HepG2 (cell line): ENCODE measurements around the gene MT1A. TPM values are rescaled to one million over a fixed set of nuclear protein-coding genes. Genes with fewer than 3 reads are reported as not detected.

Source experiments
- AHR ChIP-seq: IDR thresholded peaks from 2 replicates; pipeline ENCODE4 v1.6.1; 2018; ENCODE audit warnings: missing genetic modification reagents, missing compliant biosample characterization
- ARID4A ChIP-seq: sonication (generic); formaldehyde crosslinking; IDR thresholded peaks from 2 replicates; pipeline ENCODE4 v1.5.0; 2020; ENCODE audit warnings: mild to moderate bottlenecking, missing genetic modification reagents, borderline replicate concordance
- ATF7 ChIP-seq, 2 experiments: fragments of 450-650 bp in 1 of 2; sonication (generic) in 1 of 2; formaldehyde crosslinking in 1 of 2; IDR thresholded peaks; 2 replicates each; pipeline versions ENCODE4 v1.4.0 to v1.6.1; 2016 to 2020; ENCODE audit warnings: antibody characterized with exemption in 1 of 2, mild to moderate bottlenecking in 1 of 2, missing genetic modification reagents in 1 of 2
- CENPT ChIP-seq: sonication (generic); formaldehyde crosslinking; IDR thresholded peaks from 2 replicates; pipeline ENCODE4 v1.8.0; 2022; ENCODE audit warnings: low read depth, mild to moderate bottlenecking, moderate library complexity, missing genetic modification reagents
- DNMT3B ChIP-seq: conservative IDR thresholded peaks from 2 replicates; pipeline ENCODE4 v1.6.1; 2016; ENCODE audit warnings: missing biosample characterization, control low read depth
- FOXO1 ChIP-seq: sonication (generic); formaldehyde crosslinking; IDR thresholded peaks from 2 replicates; pipeline ENCODE4 v1.4.0; 2020; ENCODE audit warnings: missing genetic modification reagents
- GATAD1 ChIP-seq: IDR thresholded peaks from 2 replicates; pipeline ENCODE4 v1.6.1; 2016; ENCODE audit warnings: missing genetic modification reagents, missing compliant biosample characterization
- MXD1 ChIP-seq: sonication (generic); formaldehyde crosslinking; IDR thresholded peaks from 2 replicates; pipeline ENCODE4 v1.4.0; 2020; ENCODE audit warnings: mild to moderate bottlenecking, missing genetic modification reagents
- NFIB ChIP-seq: sonication (generic); formaldehyde crosslinking; IDR thresholded peaks from 2 replicates; pipeline ENCODE4 v1.9.0; 2021; ENCODE audit warnings: missing genetic modification reagents, mild to moderate bottlenecking, borderline replicate concordance
- NFYC ChIP-seq: IDR thresholded peaks from 2 replicates; pipeline ENCODE4 v1.6.1; 2016; ENCODE audit warnings: missing genetic modification reagents, missing compliant biosample characterization
- RCOR2 ChIP-seq: IDR thresholded peaks from 2 replicates; pipeline ENCODE4 v1.6.1; 2016; ENCODE audit warnings: missing biosample characterization, missing genetic modification reagents
- SMYD3 ChIP-seq: sonication (generic); formaldehyde crosslinking; IDR thresholded peaks from 2 replicates; pipeline ENCODE4 v1.8.1; 2023; ENCODE audit warnings: mild to moderate bottlenecking, missing genetic modification reagents
- SNAPC2 ChIP-seq: sonication (generic); formaldehyde crosslinking; IDR thresholded peaks from 2 replicates; pipeline ENCODE4 v1.8.1; 2022; ENCODE audit warnings: mild to moderate bottlenecking, missing genetic modification reagents
- THAP11 ChIP-seq: IDR thresholded peaks from 2 replicates; pipeline ENCODE4 v1.6.1; 2016; ENCODE audit warnings: missing biosample characterization, missing genetic modification reagents
- ZBTB4 ChIP-seq: sonication (generic); formaldehyde crosslinking; IDR thresholded peaks from 2 replicates; pipeline ENCODE4 v1.4.0; 2020; ENCODE audit warnings: missing genetic modification reagents, mild to moderate bottlenecking, borderline replicate concordance
- ZFYVE20 ChIP-seq: sonication (generic); formaldehyde crosslinking; IDR thresholded peaks from 2 replicates; pipeline ENCODE4 v1.8.0; 2023; ENCODE audit warnings: low read depth, mild to moderate bottlenecking, moderate library complexity, missing genetic modification reagents, borderline replicate concordance
- ZNF274 ChIP-seq: sonication (generic); formaldehyde crosslinking; IDR thresholded peaks from 2 replicates; pipeline ENCODE4 v1.5.1; 2020; ENCODE audit warnings: mild to moderate bottlenecking, missing genetic modification reagents
- ZNF292 ChIP-seq: sonication (generic); formaldehyde crosslinking; IDR thresholded peaks from 2 replicates; pipeline ENCODE4 v1.8.1; 2022; ENCODE audit warnings: mild to moderate bottlenecking, low read depth, missing genetic modification reagents, borderline replicate concordance
- ZNF3 ChIP-seq: IDR thresholded peaks from 2 replicates; pipeline ENCODE4 v1.7.0; 2017; ENCODE audit warnings: inconsistent platforms
- ZNF30 ChIP-seq: sonication (generic); formaldehyde crosslinking; IDR thresholded peaks from 2 replicates; pipeline ENCODE4 v1.5.0; 2020; ENCODE audit warnings: mild to moderate bottlenecking, missing genetic modification reagents
- ZNF468 ChIP-seq: sonication (generic); formaldehyde crosslinking; IDR thresholded peaks from 2 replicates; pipeline ENCODE4 v1.8.0; 2022; ENCODE audit warnings: mild to moderate bottlenecking, moderate library complexity, missing genetic modification reagents
- ZNF567 ChIP-seq: sonication (generic); formaldehyde crosslinking; IDR thresholded peaks from 2 replicates; pipeline ENCODE4 v1.8.1; 2023; ENCODE audit warnings: mild to moderate bottlenecking, missing genetic modification reagents, borderline replicate concordance
- ZNF761 ChIP-seq: sonication (generic); formaldehyde crosslinking; conservative IDR thresholded peaks from 2 replicates; pipeline ENCODE4 v1.4.0; 2020; ENCODE audit warnings: mild to moderate bottlenecking, missing genetic modification reagents
- polyA plus RNA-seq, 8 experiments: library from polyadenylated mRNA; depleted of rRNA in 3 of 8; stranded (reverse) in 7 of 8; unstranded in 1 of 8; fragments of >200 nt; fragmentation: Illumina TruSeq in 4 of 8; extraction: Trizol in 4 of 8; gene quantifications; 2 replicates each; pipeline versions ENCODE4 v1.2.1 to v1.2.3, GENCODE V29; 2011 to 2016; ENCODE audit warnings: low read depth in 4 of 8, missing spikeins in 1 of 8, mixed read lengths in 1 of 8; ENCODE audit not compliant: insufficient read depth in 1 of 8
- total RNA-seq, 5 experiments: library from RNA; depleted of rRNA; stranded (reverse); fragments of >200 nt; fragmentation: Illumina TruSeq; extraction: Trizol; gene quantifications; 2 replicates each; pipeline ENCODE4 v1.2.3, GENCODE V29; 2016; ENCODE audit warnings: low read depth in 1 of 5

Gene MT1A
- total and polyA plus RNA-seq, 2 of the 13 experiments (the other 11 are each of a cell fraction or from before 2014, with no cell fraction given), result 8.3 to 10.4 TPM

GRCh38 chr16:56682703-56683397 is 44.4 kb downstream of the MT1A start (continued):
- TF ChIP-seq CENPT (CRISPR knock-in tag), result no peak
- no peak for TF ChIP-seq ZNF567 (CRISPR knock-in tag)
- TF ChIP-seq ZNF761 (CRISPR knock-in tag), result no peak
- TF ChIP-seq ZNF292 (CRISPR knock-in tag), result peak; percentile 38; the same call in 1 of the 2 replicates
- TF ChIP-seq RCOR2 (CRISPR knock-in tag), result no peak
- 0 out of 2 replicates have a peak, but pooled peaks have one; percentile 8 for TF ChIP-seq SNAPC2
- TF ChIP-seq GATAD1 (CRISPR knock-in tag), result no peak
- no peak for TF ChIP-seq ZFYVE20 (CRISPR knock-in tag)
- no peak for TF ChIP-seq ZNF3
- TF ChIP-seq SMYD3 (CRISPR knock-in tag), result no peak
- TF ChIP-seq THAP11, result no peak
- TF ChIP-seq ATF7 (IDR thresholded peaks at IDR 0.05), result no peak
- 0 out of 2 replicates have a peak, but pooled peaks have one; percentile 3 for TF ChIP-seq ATF7 (CRISPR knock-in tag; IDR thresholded peaks at IDR 0.05)
- TF ChIP-seq DNMT3B (CRISPR knock-in tag), result no peak
- no peak for TF ChIP-seq NFIB
- TF ChIP-seq FOXO1, result no peak
- no peak for TF ChIP-seq ZNF274 (CRISPR knock-in tag)
- no peak for TF ChIP-seq MXD1
- 0 out of 2 replicates have a peak, but pooled peaks have one; percentile 32 for TF ChIP-seq ZBTB4 (CRISPR knock-in tag)
- TF ChIP-seq ZNF30 (CRISPR knock-in tag), result no peak
- no peak for TF ChIP-seq NFYC
- no peak for TF ChIP-seq AHR (CRISPR knock-in tag)
- no peak for TF ChIP-seq ZNF468 (CRISPR knock-in tag)
- 0 out of 2 replicates have a peak, but pooled peaks have one; percentile 32 for TF ChIP-seq ARID4A
